Common myeloid progenitor, CD34-positive (primary cell): ENCODE data around the gene PTX4.

ENCODE experiments used
- CTCF ChIA-PET: fragments of 350-600 bp; sonication (Branson Sonifier 250); formaldehyde crosslinking; loops from one replicate; lab custom pipeline; 2021; ENCODE audit warnings: antibody characterized with exemption; lab: Charles Lee
- POLR2A ChIA-PET: fragments of 350-600 bp; sonication (Branson Sonifier 250); formaldehyde crosslinking; loops from one replicate; lab custom pipeline; 2021; ENCODE audit warnings: antibody characterized with exemption; lab: Charles Lee
- DNase-seq, 3 donors: peaks; one replicate each; pipeline versions ENCODE4 v3.0.0 to v3.0.0-alpha.2; 2013
- H3K27ac ChIP-seq, 2 experiments: 1 replicate in 1 of 2; 2 replicates in 1 of 2; pipeline ENCODE4 v1.7.0; 2013; ENCODE audit warnings: inconsistent platforms in 2 of 2, low read length in 2 of 2, mild to moderate bottlenecking in 2 of 2, low read depth in 1 of 2, moderate library complexity in 1 of 2; ENCODE audit not compliant: severe bottlenecking in 2 of 2, insufficient read depth in 1 of 2, poor library complexity in 1 of 2
- H3K27me3 ChIP-seq, 5 experiments: replicated peaks in 2 of 5; 1 replicate in 3 of 5; 2 replicates in 2 of 5; pipeline versions ENCODE4 v1.6.1 to v1.7.0; 2013; ENCODE audit warnings: low read length in 4 of 5, mild to moderate bottlenecking in 2 of 5, moderate library complexity in 2 of 5, inconsistent platforms in 1 of 5; ENCODE audit not compliant: insufficient read depth in 5 of 5, control insufficient read depth in 4 of 5
- H3K36me3 ChIP-seq, 4 experiments: 1 replicate in 2 of 4; 2 replicates in 2 of 4; pipeline versions ENCODE4 v1.6.1 to v1.7.0; 2013; ENCODE audit warnings: low read length in 3 of 4, control low read depth in 1 of 4, mild to moderate bottlenecking in 1 of 4; ENCODE audit not compliant: control insufficient read depth in 4 of 4, insufficient read depth in 4 of 4
- H3K4me1 ChIP-seq, 4 experiments: 1 replicate in 3 of 4; 2 replicates in 1 of 4; pipeline versions ENCODE4 v1.6.1 to v1.7.1; 2013; ENCODE audit warnings: low read length in 3 of 4, mild to moderate bottlenecking in 3 of 4, control low read depth in 1 of 4, inconsistent platforms in 1 of 4, moderate library complexity in 1 of 4; ENCODE audit not compliant: control insufficient read depth in 4 of 4, insufficient read depth in 4 of 4; ENCODE audit errors: control extremely low read depth in 1 of 4
- H3K4me3 ChIP-seq, 7 experiments: 1 replicate in 4 of 7; 2 replicates in 3 of 7; pipeline versions ENCODE4 v1.5.1 to v1.7.0; 2013; ENCODE audit warnings: mild to moderate bottlenecking in 7 of 7, low read length in 6 of 7, moderate library complexity in 6 of 7, inconsistent platforms in 2 of 7, low read depth in 2 of 7, control low read depth in 1 of 7; ENCODE audit not compliant: insufficient read depth in 4 of 7, control insufficient read depth in 1 of 7; ENCODE audit errors: extremely low read depth in 1 of 7
- H3K9me3 ChIP-seq, 5 experiments: 1 replicate in 4 of 5; 2 replicates in 1 of 5; pipeline versions ENCODE4 v1.6.1 to v1.7.1; 2013; ENCODE audit warnings: low read length in 4 of 5, mild to moderate bottlenecking in 2 of 5, inconsistent platforms in 1 of 5, low read depth in 1 of 5, moderate library complexity in 1 of 5; ENCODE audit not compliant: control insufficient read depth in 4 of 5, insufficient read depth in 2 of 5; ENCODE audit errors: control extremely low read depth in 1 of 5
- WGBS: methylation state at CpG from one replicate; pipeline ENCODE4 v1.1.5; 2013; ENCODE audit not compliant: insufficient coverage; 5-methylcytosine and 5-hydroxymethylcytosine counted together

The PTX4 gene

DNA sequence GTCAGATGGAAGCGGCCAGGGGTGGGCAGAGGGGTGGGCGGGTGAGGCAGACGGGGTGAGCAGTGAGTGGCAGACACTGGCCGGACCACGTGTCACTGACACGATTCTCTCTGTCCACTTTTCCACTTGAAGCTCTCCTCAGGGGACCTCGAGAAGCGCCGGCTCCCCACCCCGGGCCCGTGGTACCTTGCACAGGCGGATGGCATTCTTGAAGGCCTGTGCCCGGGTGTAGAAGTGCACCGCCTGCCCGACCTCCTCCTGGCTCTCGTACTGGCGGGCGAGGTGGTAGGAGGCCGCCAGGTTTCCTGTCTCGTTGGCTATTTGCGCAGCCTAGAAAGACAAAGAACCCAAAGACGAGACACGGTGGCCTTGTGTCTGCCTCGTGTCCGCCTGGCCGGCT is 35.6 kb upstream of the PTX4 start:
- CTCF ChIA-PET, result interaction anchor here (0.9 kb wide), 1 partner anchor 14 kb away, joined by 3 read pairs; no protein-coding TSS in a partner anchor
- POLR2A ChIA-PET, result no interaction called here
- H3K36me3 ChIP-seq, result peaks cover 0 to 21% (median 8%) of the 10 kb centered on the region in 4 experiments
- WGBS, result 98% methylated on average over 20 of the region's 26 CpGs
- no peaks in the 10 kb centered on the region for H3K9me3 ChIP-seq
- no peak overlapping the region for H3K4me3 ChIP-seq
- DNase-seq, result no peak
- H3K4me1 ChIP-seq, result peaks cover 0 to 24% (median 20%) of the 10 kb centered on the region in 4 experiments
- H3K27ac ChIP-seq, result no peak overlapping the region
- H3K27me3 ChIP-seq, result no peaks in the 10 kb centered on the region

DNA sequence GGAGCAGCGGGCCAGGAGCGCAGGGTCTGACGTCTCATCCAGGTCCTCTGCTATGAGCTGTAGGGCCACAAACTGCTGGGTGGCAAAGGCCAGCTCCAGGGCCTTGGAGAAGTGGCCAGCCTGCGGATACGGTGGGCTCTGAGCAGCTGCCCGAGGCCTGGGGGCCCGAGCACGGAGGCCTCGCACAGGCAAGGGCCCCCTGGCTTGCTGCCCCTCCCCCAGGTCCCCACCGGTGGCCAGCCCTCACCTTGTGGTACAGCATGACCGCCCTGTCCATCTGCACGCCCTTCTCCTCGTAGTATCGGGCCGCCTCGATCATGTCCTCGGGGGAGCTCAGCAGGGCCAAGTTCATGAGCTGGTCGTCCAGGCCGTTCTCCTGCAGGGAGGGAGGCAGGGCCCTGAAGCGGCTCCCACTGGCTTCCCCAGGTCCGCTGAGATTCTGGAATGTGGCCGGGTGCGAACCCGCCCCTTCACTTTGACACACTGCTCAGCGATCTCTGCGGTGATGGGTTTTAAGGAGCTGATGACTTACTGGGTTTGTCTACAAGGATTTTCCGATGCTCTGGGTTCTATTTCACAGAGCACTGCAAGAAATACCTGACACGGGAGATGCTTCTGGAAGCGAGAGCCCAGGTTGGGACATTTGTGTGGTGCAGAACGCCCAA is 35.0 kb upstream of the PTX4 start:
- Histone ChIP-seq H3K36me3 (peaks cover 0 to 21% (median 9%) of the 10 kb centered on the region in 4 experiments), H3K9me3 (no peaks in the 10 kb centered on the region), H3K4me1 (peaks cover 0 to 24% (median 20%) of the 10 kb centered on the region in 4 experiments), H3K27me3 (no peaks in the 10 kb centered on the region), H3K4me3 (no peak overlapping the region), H3K27ac (no peak overlapping the region)
- CTCF ChIA-PET, result interaction anchor here (0.9 to 1.0 kb wide), 2 partner anchors 15 to 20 kb away, joined by 3 read pairs; no protein-coding TSS in a partner anchor
- WGBS, result 96% methylated on average over 26 of the region's 30 CpGs
- no peak for DNase-seq
- POLR2A ChIA-PET, result no interaction called here

DNA sequence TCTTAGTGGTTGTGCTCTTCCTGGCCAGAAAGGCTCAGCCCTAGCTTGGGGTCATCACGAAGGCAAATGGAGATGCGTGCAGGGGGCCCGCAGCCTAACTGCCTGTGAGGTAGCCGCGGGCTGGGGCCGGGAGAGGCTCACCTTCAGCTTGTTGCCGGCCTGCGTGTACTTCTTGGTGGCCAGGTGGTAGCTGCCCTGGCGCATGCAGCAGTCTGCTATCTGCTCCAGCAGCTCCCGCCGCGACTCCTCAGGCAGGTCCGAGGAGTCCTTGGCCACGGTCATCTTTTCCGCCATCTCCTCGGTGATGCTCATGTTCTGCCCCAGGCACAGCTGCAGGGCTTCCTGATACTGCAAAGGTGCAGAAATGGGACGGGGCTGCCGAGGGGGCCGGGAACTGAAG is 31.7 kb upstream of the PTX4 start:
- no peak for DNase-seq
- Histone ChIP-seq H3K9me3 (peaks cover 0 to under 1% (median 0%) of the 10 kb centered on the region in 5 experiments), H3K27me3 (no peaks in the 10 kb centered on the region), H3K4me3 (no peak overlapping the region), H3K4me1 (no peaks in the 10 kb centered on the region), H3K27ac (no peak overlapping the region), H3K36me3 (peaks cover 0 to 25% (median 10%) of the 10 kb centered on the region in 4 experiments)
- CTCF ChIA-PET, result no interaction called here
- POLR2A ChIA-PET, result no interaction called here
- whole genome bisulfite sequencing, result 99% methylated on average over 18 of the region's 19 CpGs

DNA sequence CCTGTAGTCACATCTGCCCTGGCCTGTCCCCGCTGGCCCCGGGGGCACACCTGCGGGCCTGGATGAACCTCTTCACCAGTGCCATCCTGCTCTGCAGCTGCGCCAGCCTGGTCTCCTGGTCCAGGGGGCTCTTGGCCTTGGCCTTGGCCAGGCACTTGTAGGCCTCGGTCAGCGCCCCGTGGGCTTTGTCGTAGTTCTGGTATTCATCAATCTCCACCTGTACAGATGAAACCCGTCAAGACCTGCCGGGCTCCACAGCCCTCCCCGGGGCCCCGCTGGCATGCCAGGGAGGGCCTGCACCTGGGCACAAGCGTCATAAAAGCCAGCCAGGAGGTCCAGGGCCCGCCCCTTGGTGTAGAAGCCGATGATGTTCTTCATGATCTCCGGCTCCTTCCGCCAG is 31.1 kb upstream of the PTX4 start:
- 95% methylated on average over 14 of the region's 17 CpGs for WGBS
- DNase-seq, result no peak
- no peaks in the 10 kb centered on the region for H3K4me1 ChIP-seq
- no peak overlapping the region for H3K4me3 ChIP-seq
- no peaks in the 10 kb centered on the region for H3K27me3 ChIP-seq
- no peak overlapping the region for H3K27ac ChIP-seq
- H3K36me3 ChIP-seq, result peaks cover 0 to 27% (median 10%) of the 10 kb centered on the region in 4 experiments
- ChIA-PET POLR2A (no interaction called here), CTCF (no interaction called here)
- H3K9me3 ChIP-seq, result peaks cover 0 to 6% (median 0%) of the 10 kb centered on the region in 5 experiments

DNA sequence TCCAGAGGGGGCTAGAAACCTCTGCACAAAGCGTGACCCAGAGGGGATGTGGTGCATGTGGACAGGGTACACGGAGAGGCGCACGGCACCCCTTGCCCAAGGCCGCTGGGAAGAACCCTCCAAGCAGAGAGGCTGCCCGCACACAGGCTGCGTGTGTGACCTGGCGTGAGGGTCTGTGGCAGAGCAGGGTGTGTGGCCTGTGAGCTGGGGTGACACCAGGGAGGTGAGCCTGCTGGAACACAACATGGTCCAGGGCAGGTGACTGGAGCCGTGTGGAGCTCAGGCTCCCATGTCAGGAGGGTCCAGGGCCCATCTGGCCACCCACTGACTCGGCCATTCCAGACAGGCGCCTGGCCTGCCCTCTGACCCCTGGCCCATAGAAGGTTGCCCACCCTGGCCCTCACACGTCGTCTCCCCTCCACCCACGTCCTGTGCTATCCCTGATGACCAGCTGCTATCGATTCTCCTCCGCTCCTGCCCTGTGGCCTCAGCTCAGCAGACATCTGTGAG is 29.9 kb upstream of the PTX4 start:
- no peak overlapping the region for H3K4me3 ChIP-seq
- H3K36me3 ChIP-seq, result peaks cover 0 to 31% (median 9%) of the 10 kb centered on the region in 4 experiments
- WGBS, result 98% methylated on average over 13 of the region's 16 CpGs
- peaks cover 0 to 11% (median 3%) of the 10 kb centered on the region in 5 experiments for H3K9me3 ChIP-seq
- ChIA-PET POLR2A (no interaction called here), CTCF (interaction anchor here (1.2 kb wide), 2 partner anchors 9 to 20 kb away, joined by 3 read pairs; no protein-coding TSS in a partner anchor)
- no peaks in the 10 kb centered on the region for H3K27me3 ChIP-seq
- DNase-seq, result no peak
- no peaks in the 10 kb centered on the region for H3K4me1 ChIP-seq
- H3K27ac ChIP-seq, result no peak overlapping the region

DNA sequence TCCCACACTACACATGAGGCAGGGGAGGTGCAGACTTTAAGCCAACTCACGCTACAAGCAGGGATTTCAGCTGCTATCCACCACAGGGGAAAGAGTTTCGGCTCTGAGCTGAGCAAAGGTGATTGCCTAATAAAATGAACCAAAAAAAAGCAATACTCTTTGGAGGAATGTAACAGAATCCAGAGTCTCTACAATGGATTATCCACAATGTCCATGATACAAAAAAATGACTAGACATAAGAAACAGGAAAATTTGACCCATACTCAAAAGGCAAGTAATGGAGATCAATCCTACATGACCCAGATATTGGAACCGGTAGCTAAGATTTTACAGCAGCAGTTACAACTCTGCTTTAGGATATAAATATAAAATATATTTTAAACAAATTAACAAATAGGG is 25.8 kb upstream of the PTX4 start:
- Histone ChIP-seq H3K27ac (no peak overlapping the region), H3K4me1 (no peaks in the 10 kb centered on the region), H3K9me3 (peaks cover 0 to 13% (median 3%) of the 10 kb centered on the region in 5 experiments), H3K36me3 (peaks cover 0 to 38% (median 14%) of the 10 kb centered on the region in 4 experiments), H3K4me3 (no peak overlapping the region), H3K27me3 (no peaks in the 10 kb centered on the region)
- no peak for DNase-seq
- ChIA-PET CTCF (interaction anchor here (1.8 kb wide), 1 partner anchor 24 kb away, joined by 3 read pairs; no protein-coding TSS in a partner anchor), POLR2A (no interaction called here)
- WGBS, result 100% methylated on average over 2 of the region's 3 CpGs

DNA sequence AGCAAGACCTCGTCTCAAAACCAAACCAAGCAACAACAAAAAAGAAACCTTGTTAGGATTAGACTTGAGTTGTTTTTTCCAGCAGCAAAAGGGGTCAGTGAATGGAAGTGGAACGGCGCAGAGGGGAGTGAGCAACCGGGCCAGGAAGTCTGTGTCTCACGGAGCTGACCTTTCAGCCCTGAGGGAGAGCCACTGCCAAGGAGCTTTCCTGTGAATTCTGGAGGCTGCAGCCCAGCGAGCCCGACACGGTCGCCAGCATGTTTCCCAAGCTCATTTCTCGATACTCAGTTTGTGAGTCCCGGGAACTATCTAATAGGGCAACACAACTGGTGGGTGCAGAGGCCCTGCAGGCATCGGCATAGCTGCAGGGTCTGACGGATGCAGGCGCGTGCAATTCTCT is 24.0 kb upstream of the PTX4 start:
- CTCF ChIA-PET, result no interaction called here
- Histone ChIP-seq H3K4me1 (no peaks in the 10 kb centered on the region), H3K4me3 (no peak overlapping the region), H3K27ac (no peak overlapping the region), H3K9me3 (peaks cover 0 to 13% (median 3%) of the 10 kb centered on the region in 5 experiments), H3K36me3 (peaks cover 0 to 44% (median 19%) of the 10 kb centered on the region in 4 experiments), H3K27me3 (no peaks in the 10 kb centered on the region)
- POLR2A ChIA-PET, result no interaction called here
- no peak for DNase-seq
- WGBS, result 99% methylated on average over 14 of the region's 15 CpGs
